OCI-LY3 (cell line): ENCODE measurements around the gene NKAIN4.

Experiments used
- H2AFZ ChIP-seq: fragments of 200-600, 300-600 bp; shearing (Covaris generic); 2 replicates; pipeline ENCODE4 v1.6.0; 2014; ENCODE audit warnings: antibody characterized with exemption, low read depth, low read length
- H3K27ac ChIP-seq: fragments of 200-600, 300-600 bp; sonication (generic); 2 replicates; pipeline ENCODE4 v1.5.1; 2014; ENCODE audit warnings: mild to moderate bottlenecking, low read length, moderate library complexity, mixed read lengths
- H3K27me3 ChIP-seq: fragments of 200-600, 300-600 bp; sonication (generic); 2 replicates; pipeline ENCODE4 v1.6.1; 2014; ENCODE audit warnings: low read depth, low read length, mixed read lengths
- H3K36me3 ChIP-seq: fragments of 200-600, 300-600 bp; sonication (generic); replicated peaks from 2 replicates; pipeline ENCODE3; 2014; ENCODE audit warnings: low read depth, low read length, mixed read lengths
- H3K4me1 ChIP-seq: fragments of 300-600, 200-600 bp; sonication (generic); 2 replicates; pipeline ENCODE4 v1.6.1; 2014; ENCODE audit warnings: low read length, mixed read lengths
- H3K4me2 ChIP-seq: fragments of 200-600, 300-600 bp; sonication (generic); 2 replicates; pipeline ENCODE4 v1.6.1; 2014; ENCODE audit warnings: low read length, mixed read lengths
- H3K4me3 ChIP-seq: fragments of 300-600, 200-600 bp; sonication (generic); 2 replicates; pipeline ENCODE4 v1.5.1; 2014; ENCODE audit warnings: antibody characterized with exemption, mild to moderate bottlenecking, low read length, moderate library complexity
- H3K79me2 ChIP-seq: fragments of 300-600, 200-600 bp; shearing (Covaris generic); 2 replicates; pipeline ENCODE4 v1.6.1; 2014; ENCODE audit warnings: mild to moderate bottlenecking, low read length, mixed read lengths
- H3K9ac ChIP-seq: fragments of 300-600, 200-600 bp; shearing (Covaris generic); 2 replicates; pipeline ENCODE4 v1.6.0; 2014; ENCODE audit warnings: mild to moderate bottlenecking, low read length, moderate library complexity
- H3K9me3 ChIP-seq: fragments of 200-600, 300-600 bp; shearing (Covaris generic); 2 replicates; pipeline ENCODE4 v1.6.1; 2014; ENCODE audit warnings: low read length, mixed read lengths; ENCODE audit not compliant: insufficient read depth
- H4K20me1 ChIP-seq: fragments of 200-600, 300-600 bp; sonication (generic); 2 replicates; pipeline ENCODE4 v1.6.1; 2016; ENCODE audit warnings: low read length, mixed read lengths; ENCODE audit not compliant: insufficient read depth
- CTCF ChIP-seq: fragments of 200-600, 300-600 bp; sonication (generic); IDR thresholded peaks from 2 replicates; pipeline ENCODE4 v1.5.1; 2014; ENCODE audit warnings: antibody characterized with exemption, low read length, low read depth
- EZH2phosphoT487 ChIP-seq: fragments of 200-600 bp; shearing (Covaris generic); IDR thresholded peaks from 2 replicates; pipeline ENCODE4 v1.6.1; 2018; ENCODE audit warnings: antibody characterized with exemption, mixed run types, low read depth

The NKAIN4 gene

GRCh38 chr20:63293456-63293855 is 39.2 kb upstream of the NKAIN4 start:
- Histone ChIP-seq H3K9me3 (no peaks in the 10 kb centered on the region), H3K36me3 (peaks cover 2% of the 10 kb centered on the region), H3K79me2 (no peaks in the 10 kb centered on the region), H3K4me2 (no peak overlapping the region), H3K4me3 (no peak overlapping the region), H3K9ac (no peak overlapping the region), H3K4me1 (no peaks in the 10 kb centered on the region), H4K20me1 (no peaks in the 10 kb centered on the region), H2AFZ (no peak overlapping the region), H3K27me3 (no peaks in the 10 kb centered on the region), H3K27ac (no peak overlapping the region)
- TF ChIP-seq EZH2phosphoT487 (no peak), CTCF (no peak)

DNA sequence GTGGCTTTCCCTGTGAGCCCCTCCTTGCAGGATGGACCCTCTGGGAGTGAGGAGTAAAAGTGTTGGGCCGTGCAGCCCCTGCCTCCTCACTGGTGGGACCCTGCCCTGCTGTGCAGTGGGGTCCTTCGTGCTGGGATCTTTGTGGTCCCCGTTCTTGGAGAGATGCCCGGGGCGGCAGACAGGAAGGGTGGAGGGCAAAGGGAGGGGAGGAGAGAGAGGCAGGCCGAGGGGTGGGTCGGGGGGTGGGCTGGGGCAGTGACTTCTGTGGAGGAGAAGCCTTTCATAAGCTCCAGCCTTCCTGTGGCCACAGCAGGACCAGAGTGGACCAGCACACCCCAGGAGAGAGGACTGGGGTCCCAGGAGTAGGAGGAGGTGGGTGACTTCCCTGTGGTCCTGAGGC is 38.6 kb upstream of the NKAIN4 start, which contains the start of gene COL20A1:
Gene COL20A1 (plus strand): TSS at position 283 of the 400 bp plus-strand sequence. CDS start 1,922 bp downstream, outside the sequence.
- Histone ChIP-seq H3K79me2 (no peaks in the 10 kb centered on the region), H2AFZ (no peak within 1 kb of the TSS), H3K36me3 (peaks cover 6% of the 10 kb centered on the region), H3K27ac (no peak within 1 kb of the TSS), H3K9ac (no peak within 1 kb of the TSS), H3K27me3 (no peaks in the 10 kb centered on the region), H3K9me3 (no peaks in the 10 kb centered on the region), H4K20me1 (no peaks in the 10 kb centered on the region), H3K4me1 (no peaks in the 10 kb centered on the region), H3K4me2 (no peak within 1 kb of the TSS), H3K4me3 (no peak within 1 kb of the TSS)
- no peak for TF ChIP-seq CTCF
- no peak for TF ChIP-seq EZH2phosphoT487

GRCh38 chr20:63292292-63292701 is 38.0 kb upstream of the NKAIN4 start:
- Histone ChIP-seq H3K27ac (no peak overlapping the region), H3K36me3 (peaks cover 6% of the 10 kb centered on the region), H3K9ac (no peak overlapping the region), H3K79me2 (no peaks in the 10 kb centered on the region), H3K4me1 (no peaks in the 10 kb centered on the region), H3K9me3 (no peaks in the 10 kb centered on the region), H3K27me3 (no peaks in the 10 kb centered on the region), H3K4me2 (no peak overlapping the region), H3K4me3 (no peak overlapping the region), H4K20me1 (no peaks in the 10 kb centered on the region), H2AFZ (no peak overlapping the region)
- TF ChIP-seq CTCF (no peak), EZH2phosphoT487 (no peak)

- Histone ChIP-seq H3K27ac (no peak overlapping the region), H3K9ac (no peak overlapping the region), H4K20me1 (no peaks in the 10 kb centered on the region), H3K9me3 (no peaks in the 10 kb centered on the region), H3K4me1 (no peaks in the 10 kb centered on the region), H3K4me3 (no peak overlapping the region), H3K79me2 (no peaks in the 10 kb centered on the region), H3K4me2 (no peak overlapping the region), H2AFZ (no peak overlapping the region), H3K27me3 (no peaks in the 10 kb centered on the region), H3K36me3 (peaks cover 8% of the 10 kb centered on the region)
- TF ChIP-seq EZH2phosphoT487 = no peak
Observed at GRCh38 chr20:63291811-63292210, 37.5 kb upstream of the NKAIN4 start.
